Mucosa of rectum (tissue), 2 donors: ENCODE measurements around the gene ARHGEF26.
"Not testable (repeated sequence)": the region's sequence is repeated elsewhere in the genome, so short reads cannot be mapped to it uniquely, and the experiment has no call there.

Experiments used
- H3K27ac ChIP-seq, 2 donors: one replicate each; pipeline ENCODE4 v1.7.0; 2013; ENCODE audit warnings: inconsistent platforms in 2 of 2, low read depth in 2 of 2, low read length in 2 of 2
- H3K27me3 ChIP-seq, 2 donors: one replicate each; pipeline ENCODE4 v1.7.0; 2013; ENCODE audit warnings: low read length in 2 of 2; ENCODE audit not compliant: control insufficient read depth in 2 of 2, insufficient read depth in 2 of 2
- H3K36me3 ChIP-seq, 2 donors: one replicate each; pipeline ENCODE4 v1.7.0; 2013; ENCODE audit warnings: low read length in 2 of 2; ENCODE audit not compliant: control insufficient read depth in 2 of 2, insufficient read depth in 2 of 2
- H3K4me1 ChIP-seq, 2 donors: one replicate each; pipeline ENCODE4 v1.7.0; 2013; ENCODE audit warnings: low read length in 2 of 2, mild to moderate bottlenecking in 1 of 2; ENCODE audit not compliant: control insufficient read depth in 2 of 2, insufficient read depth in 2 of 2
- H3K4me3 ChIP-seq, 2 donors: one replicate each; pipeline ENCODE4 v1.7.0; 2013; ENCODE audit warnings: low read length in 2 of 2
- H3K9ac ChIP-seq, 2 donors: one replicate each; pipeline ENCODE4 v1.7.0; 2013; ENCODE audit warnings: low read length in 2 of 2, low read depth in 1 of 2, mild to moderate bottlenecking in 1 of 2
- H3K9me3 ChIP-seq, 2 donors: one replicate each; pipeline ENCODE4 v1.7.0; 2013; ENCODE audit warnings: low read length in 2 of 2; ENCODE audit not compliant: control insufficient read depth in 2 of 2
- donor health status: healthy.
- donor health status: Normal muscosa, but diverticular disease.

ARHGEF26 gene

GRCh38 chr3:154120961-154121700, at the start of gene ARHGEF26:
ARHGEF26 (plus strand) TSS chr3:154121390; CDS start chr3:154121993, 603 bp downstream.
- Histone ChIP-seq H3K36me3 (no peaks in the 10 kb centered on the region), H3K4me3 (peak within 1 kb of the TSS; percentile 77 to 82), H3K27me3 (no peaks in the 10 kb centered on the region), H3K4me1 (peaks cover 0 to 3% of the 10 kb centered on the region in 2 donors), H3K9me3 (no peaks in the 10 kb centered on the region), H3K9ac (peak within 1 kb of the TSS; percentile 41 to 73), H3K27ac (peak within 1 kb of the TSS; percentile 32 to 41)

GRCh38 chr3:154074966-154075365, 46.2 kb upstream of the ARHGEF26 start:
- Histone ChIP-seq H3K9ac (no peak overlapping the region), H3K4me3 (no peak overlapping the region), H3K27ac (no peak overlapping the region)

GRCh38 chr3:154078672-154079071, 42.5 kb upstream of the ARHGEF26 start:
- Histone ChIP-seq H3K9ac (no peak overlapping the region), H3K27me3 (no peaks in the 10 kb centered on the region), H3K27ac (no peak overlapping the region), H3K4me3 (no peak overlapping the region), H3K4me1 (no peaks in the 10 kb centered on the region), H3K9me3 (no peaks in the 10 kb centered on the region), H3K36me3 (no peaks in the 10 kb centered on the region)

More at GRCh38 chr3:154074966-154075365, 46.2 kb upstream of the ARHGEF26 start:
- Histone ChIP-seq H3K9me3 (no peaks in the 10 kb centered on the region), H3K4me1 (no peaks in the 10 kb centered on the region), H3K36me3 (no peaks in the 10 kb centered on the region), H3K27me3 (no peaks in the 10 kb centered on the region)

- Histone ChIP-seq H3K9ac (no peak overlapping the region), H3K36me3 (no peaks in the 10 kb centered on the region), H3K9me3 (no peaks in the 10 kb centered on the region), H3K4me3 (no peak overlapping the region), H3K27me3 (no peaks in the 10 kb centered on the region), H3K27ac (no peak overlapping the region), H3K4me1 (no peaks in the 10 kb centered on the region)
Observed at GRCh38 chr3:154081305-154081704, 39.9 kb upstream of the ARHGEF26 start.

GRCh38 chr3:154085071-154085470, 36.1 kb upstream of the ARHGEF26 start:
- no peaks in the 10 kb centered on the region for H3K4me1 ChIP-seq
- H3K36me3 ChIP-seq = no peaks in the 10 kb centered on the region
- H3K27ac ChIP-seq = no peak overlapping the region
- H3K9me3 ChIP-seq = no peaks in the 10 kb centered on the region
- H3K9ac ChIP-seq = no peak overlapping the region
- no peaks in the 10 kb centered on the region for H3K27me3 ChIP-seq
- H3K4me3 ChIP-seq = no peak overlapping the region

GRCh38 chr3:154085799-154086198, 35.4 kb upstream of the ARHGEF26 start:
- H3K4me3 ChIP-seq = no peak overlapping the region
- H3K9me3 ChIP-seq = no peaks in the 10 kb centered on the region
- H3K36me3 ChIP-seq = no peaks in the 10 kb centered on the region
- no peaks in the 10 kb centered on the region for H3K27me3 ChIP-seq
- H3K27ac ChIP-seq = no peak overlapping the region
- H3K4me1 ChIP-seq = no peaks in the 10 kb centered on the region
- H3K9ac ChIP-seq = no peak overlapping the region

GRCh38 chr3:154086286-154086685, 34.9 kb upstream of the ARHGEF26 start:
- H3K27ac ChIP-seq = no peak overlapping the region
- no peak overlapping the region for H3K4me3 ChIP-seq

GRCh38 chr3:154087756-154088480, 33.3 kb upstream of the ARHGEF26 start:
- not testable (repeated sequence) for H3K27ac ChIP-seq, H3K4me1 ChIP-seq, H3K9me3 ChIP-seq, H3K9ac ChIP-seq, H3K27me3 ChIP-seq, H3K4me3 ChIP-seq, H3K36me3 ChIP-seq

More at GRCh38 chr3:154086286-154086685, 34.9 kb upstream of the ARHGEF26 start:
- H3K9me3 ChIP-seq = no peaks in the 10 kb centered on the region
- H3K9ac ChIP-seq = no peak overlapping the region
- H3K4me1 ChIP-seq = no peaks in the 10 kb centered on the region
- H3K36me3 ChIP-seq = no peaks in the 10 kb centered on the region
- no peaks in the 10 kb centered on the region for H3K27me3 ChIP-seq

GRCh38 chr3:154089421-154090420, 31.5 kb upstream of the ARHGEF26 start:
- Histone ChIP-seq H3K9me3 (no peaks in the 10 kb centered on the region), H3K27ac (no peak overlapping the region), H3K27me3 (no peaks in the 10 kb centered on the region), H3K4me3 (no peak overlapping the region), H3K4me1 (no peaks in the 10 kb centered on the region), H3K36me3 (no peaks in the 10 kb centered on the region), H3K9ac (no peak overlapping the region)
